HepG2 (cell line): ENCODE results near the gene DIP2C. TPM values are rescaled to one million over a fixed set of nuclear protein-coding genes. Genes with fewer than 3 reads are reported as not detected.

Source experiments
- ATAC-seq: fragments of 200-7000 bp; cut with Tn5 transposase; 3 replicates; pipeline ENCODE4 v1.9.1; 2020; ENCODE audit warnings: mild to moderate bottlenecking, moderate library complexity
- BruUV-seq: library from RNA; stranded (reverse); fragments of 400-500 nt; replicated peaks from 2 replicates; lab custom pipeline; 2021; lab: Mats Ljungman, UMichigan
- CTCF ChIA-PET: fragments of 300-600 bp; formaldehyde crosslinking; extraction: SDS; loops from one replicate; lab custom pipeline; 2021; ENCODE audit warnings: low total read pairs, inconsistent platforms, low intra/inter-chr PET ratio; lab: Yijun Ruan, JAX
- POLR2A ChIA-PET: fragments of 350-600 bp; sonication (Branson Sonifier 250); formaldehyde crosslinking; loops from one replicate; lab custom pipeline; 2020; ENCODE audit warnings: antibody characterized with exemption, inconsistent platforms; lab: Yijun Ruan, JAX
- DNase-seq: peaks from one replicate; pipeline ENCODE4 v3.0.0-alpha.2; 2015; ENCODE audit warnings: low spot score
- FAIRE-seq: peaks from 3 replicates; lab custom pipeline; 2011; peaks lifted over from hg19 to GRCh38; lab: Jason Lieb, UNC
- H2AFZ ChIP-seq: one replicate; pipeline ENCODE4 v1.6.1; 2011; ENCODE audit warnings: low read length, inconsistent platforms
- H3K27ac ChIP-seq: fragments of 300-600 bp; 3 replicates; pipeline ENCODE4 v1.8.0; 2011; ENCODE audit warnings: mixed run types, mild to moderate bottlenecking, mixed read lengths, low read length, inconsistent platforms; ENCODE audit not compliant: insufficient read depth; ENCODE audit errors: extremely low read length
- H3K27me3 ChIP-seq, 2 experiments: fragments of 200-600 bp in 1 of 2; 2 replicates in 1 of 2; 3 replicates in 1 of 2; pipeline versions ENCODE4 v1.6.0 to v1.8.0; 2011; ENCODE audit warnings: low read length in 2 of 2, mild to moderate bottlenecking in 2 of 2, moderate library complexity in 2 of 2, inconsistent platforms in 1 of 2; ENCODE audit not compliant: insufficient read depth in 2 of 2, control insufficient read depth in 1 of 2
- H3K36me3 ChIP-seq, 2 experiments: fragments of 200-600 bp in 1 of 2; replicated peaks in 1 of 2; 2 replicates in 1 of 2; 3 replicates in 1 of 2; pipeline versions ENCODE4 v1.5.1 to v1.8.0; 2011; ENCODE audit warnings: low read length in 2 of 2, inconsistent platforms in 1 of 2; ENCODE audit not compliant: insufficient read depth in 2 of 2, control insufficient read depth in 1 of 2
- H3K4me1 ChIP-seq: 2 replicates; pipeline ENCODE4 v1.5.1; 2012; ENCODE audit warnings: low read length, inconsistent platforms; ENCODE audit not compliant: insufficient read depth
- H3K4me2 ChIP-seq: 2 replicates; pipeline ENCODE4 v1.6.0; 2011; ENCODE audit warnings: low read depth, low read length, inconsistent platforms
- H3K4me3 ChIP-seq, 3 experiments: fragments of 200-600 bp in 1 of 3; sonication (generic), shearing (Covaris generic) in 1 of 3; replicated peaks in 1 of 3; 2 replicates each; pipeline ENCODE4 v1.5.1; 2011 to 2016; ENCODE audit warnings: low read length in 3 of 3, inconsistent platforms in 2 of 3, low read depth in 2 of 3, mild to moderate bottlenecking in 2 of 3, control low read depth in 1 of 3, mixed read lengths in 1 of 3; ENCODE audit not compliant: insufficient read depth in 1 of 3
- H3K79me2 ChIP-seq: one replicate; pipeline ENCODE4 v1.6.1; 2011; ENCODE audit warnings: low read length, inconsistent platforms; ENCODE audit not compliant: insufficient read depth
- H3K9ac ChIP-seq: 2 replicates; pipeline ENCODE4 v1.6.0; 2011; ENCODE audit warnings: mild to moderate bottlenecking, low read depth, low read length, inconsistent platforms; ENCODE audit not compliant: insufficient read depth
- H3K9me3 ChIP-seq: 2 replicates; pipeline ENCODE4 v1.5.1; 2012; ENCODE audit warnings: mild to moderate bottlenecking, low read length
- H4K20me1 ChIP-seq: 2 replicates; pipeline ENCODE4 v1.6.0; 2011; ENCODE audit warnings: inconsistent platforms, mild to moderate bottlenecking, low read length, moderate library complexity; ENCODE audit not compliant: insufficient read depth
- BCL6 ChIP-seq: IDR thresholded peaks from 2 replicates; pipeline ENCODE4 v1.6.1; 2016; ENCODE audit warnings: missing genetic modification reagents, missing compliant biosample characterization
- HNF4G ChIP-seq, 2 experiments: sonication (generic) in 1 of 2; formaldehyde crosslinking in 1 of 2; IDR thresholded peaks; 2 replicates each; pipeline versions ENCODE4 v1.4.0 to v1.6.1; 2011 to 2020; ENCODE audit warnings: borderline replicate concordance in 2 of 2, low read depth in 2 of 2, mild to moderate bottlenecking in 2 of 2, low read length in 1 of 2, missing genetic modification reagents in 1 of 2, moderate library complexity in 1 of 2
- MAFF ChIP-seq: IDR thresholded peaks from 2 replicates; pipeline ENCODE4 v1.6.1; 2011; ENCODE audit warnings: low read depth, low read length, improper control_type of control experiment
- NR2F6 ChIP-seq, 2 experiments: IDR thresholded peaks; 2 replicates each; pipeline ENCODE4 v1.6.1; 2016; ENCODE audit warnings: antibody characterized with exemption in 1 of 2, mild to moderate bottlenecking in 1 of 2
- TAF15 ChIP-seq: fragments of 200-400 bp; formaldehyde crosslinking; IDR thresholded peaks from one replicate; pipeline ENCODE4 v1.6.1; 2018; ENCODE audit warnings: mild to moderate bottlenecking, low read depth, low read length; ENCODE audit not compliant: poor library complexity, severe bottlenecking
- TRIM22 ChIP-seq: fragments of 450-650 bp; IDR thresholded peaks from 2 replicates; pipeline ENCODE4 v1.6.1; 2017
- ZNF232 ChIP-seq: sonication (generic); formaldehyde crosslinking; IDR thresholded peaks from 2 replicates; pipeline ENCODE4 v1.4.0; 2020; ENCODE audit warnings: missing genetic modification reagents, borderline replicate concordance
- ZNF557 ChIP-seq: sonication (generic); formaldehyde crosslinking; IDR thresholded peaks from 2 replicates; pipeline ENCODE4 v1.4.0; 2020; ENCODE audit warnings: missing genetic modification reagents
- ZNF577 ChIP-seq: sonication (generic); formaldehyde crosslinking; IDR thresholded peaks from 2 replicates; pipeline ENCODE4 v1.4.0; 2020; ENCODE audit warnings: mild to moderate bottlenecking, low read depth, missing genetic modification reagents, borderline replicate concordance
- ZSCAN30 ChIP-seq: sonication (generic); formaldehyde crosslinking; IDR thresholded peaks from 2 replicates; pipeline ENCODE4 v1.5.0; 2020; ENCODE audit warnings: mild to moderate bottlenecking, missing genetic modification reagents
- ZZZ3 ChIP-seq: sonication (generic); formaldehyde crosslinking; IDR thresholded peaks from 2 replicates; pipeline ENCODE4 v1.4.0; 2020; ENCODE audit warnings: missing genetic modification reagents, mild to moderate bottlenecking, borderline replicate concordance
- WGBS: methylation state at CpG from one replicate; pipeline ENCODE4 v1.1.6; 2017; ENCODE audit warnings: low lambda C conversion rate; 5-methylcytosine and 5-hydroxymethylcytosine counted together
- in situ Hi-C: cut with HindIII; loops from 2 replicates; pipeline ENCODE4 v1.10.0; 2017; ENCODE audit warnings: low pct_unique_long_range_greater_than_20kb; ENCODE audit not compliant: extremely low pct_ligation_motif_present
- intact Hi-C: fragments of 100-400 bp; cut with micrococcal nuclease; formaldehyde crosslinking; loops from one replicate; pipeline ENCODE4 v1.10.0; 2022; ENCODE audit not compliant: unreplicated experiment
- polyA plus RNA-seq, 8 experiments: library from polyadenylated mRNA; depleted of rRNA in 3 of 8; stranded (reverse) in 7 of 8; unstranded in 1 of 8; fragments of >200 nt; fragmentation: Illumina TruSeq in 4 of 8; extraction: Trizol in 4 of 8; gene quantifications; 2 replicates each; pipeline versions ENCODE4 v1.2.1 to v1.2.3, GENCODE V29; 2011 to 2016; ENCODE audit warnings: low read depth in 4 of 8, missing spikeins in 1 of 8, mixed read lengths in 1 of 8; ENCODE audit not compliant: insufficient read depth in 1 of 8
- total RNA-seq, 5 experiments: library from RNA; depleted of rRNA; stranded (reverse); fragments of >200 nt; fragmentation: Illumina TruSeq; extraction: Trizol; gene quantifications; 2 replicates each; pipeline ENCODE4 v1.2.3, GENCODE V29; 2016; ENCODE audit warnings: low read depth in 1 of 5
- TF ChIP-seq, protein P1 (sequence below): sonication (generic); formaldehyde crosslinking; IDR thresholded peaks from 2 replicates; pipeline ENCODE4 v1.8.1; 2022; ENCODE audit warnings: mild to moderate bottlenecking, missing genetic modification reagents
- TF ChIP-seq, protein P2 (sequence below): sonication (generic); formaldehyde crosslinking; IDR thresholded peaks from 2 replicates; pipeline ENCODE4 v1.5.0; 2020; ENCODE audit warnings: missing genetic modification reagents

Gene DIP2C
- total and polyA plus RNA-seq, 2 of the 13 experiments (the other 11 are each of a cell fraction or from before 2014, with no cell fraction given), result 2.2 to 2.7 TPM

DNA sequence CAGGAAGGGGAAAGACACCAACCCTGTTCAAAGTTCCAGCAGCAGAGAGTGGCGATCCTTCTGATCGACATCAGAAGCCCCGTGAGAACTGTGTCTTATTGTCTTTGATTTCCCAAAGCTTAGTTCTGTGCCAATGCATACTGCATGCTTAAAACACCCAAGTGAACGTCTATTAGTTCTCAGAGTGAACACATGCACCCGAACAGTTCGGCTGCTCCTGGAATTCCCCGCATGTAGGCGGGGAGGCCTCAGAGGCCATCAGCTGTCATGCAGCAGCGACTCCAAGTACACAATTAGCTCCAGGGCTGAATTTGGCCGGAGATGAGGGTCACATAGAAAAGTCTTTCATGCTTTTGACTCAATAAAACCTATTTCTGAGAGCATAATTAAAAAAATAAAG, 277.4 kb downstream of the DIP2C start:
- Histone ChIP-seq H3K4me2 (no peak overlapping the region), H2AFZ (no peak overlapping the region), H3K36me3 (peaks cover 0 to 18% of the 10 kb centered on the region in 2 experiments; a peak in 3 of 5 replicates), H3K9me3 (no peaks in the 10 kb centered on the region), H3K9ac (no peak overlapping the region), H3K4me3 (no peak overlapping the region), H4K20me1 (no peaks in the 10 kb centered on the region), H3K4me1 (no peaks in the 10 kb centered on the region), H3K27me3 (no peaks in the 10 kb centered on the region), H3K27ac (no peak overlapping the region), H3K79me2 (no peaks in the 10 kb centered on the region)
- BruUV-seq, result no TSS peak
- POLR2A ChIA-PET, result no interaction called here
- CTCF ChIA-PET, result no interaction called here
- ATAC-seq, result no peak
- in situ Hi-C loops (no loop called here), intact Hi-C loops (no loop called here)
- WGBS, result 95% methylated on average over 10 of the region's 10 CpGs
- FAIRE-seq, result no peak
- no peak for DNase-seq
- no peak for TF ChIP-seq TRIM22

DNA sequence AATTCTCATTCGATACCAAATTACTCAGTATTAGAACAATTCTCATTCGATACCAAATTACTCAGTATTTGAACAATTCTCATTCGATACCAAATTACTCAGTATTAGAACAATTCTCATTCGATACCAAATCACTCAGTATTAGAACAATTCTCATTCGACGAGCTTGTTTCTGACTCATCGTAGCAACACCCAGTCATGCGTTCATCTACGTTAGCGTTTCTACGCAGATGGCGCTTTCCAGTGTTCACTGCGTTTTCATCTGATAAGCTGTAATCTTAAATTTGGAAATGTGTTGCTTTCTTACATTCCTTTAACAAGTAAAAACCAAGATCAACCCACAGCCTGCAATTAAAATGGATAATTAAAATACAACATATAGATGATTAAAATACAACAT, 277.9 kb downstream of the DIP2C start:
- Histone ChIP-seq H3K36me3 (peaks cover 0 to 16% of the 10 kb centered on the region in 2 experiments; a peak in 3 of 5 replicates), H3K9me3 (no peaks in the 10 kb centered on the region), H3K4me1 (no peaks in the 10 kb centered on the region), H4K20me1 (no peaks in the 10 kb centered on the region), H2AFZ (no peak overlapping the region), H3K27ac (no peak overlapping the region), H3K4me2 (no peak overlapping the region), H3K4me3 (no peak overlapping the region), H3K9ac (no peak overlapping the region), H3K79me2 (no peaks in the 10 kb centered on the region), H3K27me3 (no peaks in the 10 kb centered on the region)
- FAIRE-seq, result no peak
- DNase-seq, result no peak
- no peak for ATAC-seq
- intact Hi-C loops, result no loop called here
- TF ChIP-seq NR2F6 (IDR thresholded peaks at IDR 0.05) (no peak), NR2F6 (CRISPR knock-in tag; IDR thresholded peaks at IDR 0.05) (no peak), ZSCAN30 (CRISPR knock-in tag) (no peak), HNF4G (IDR thresholded peaks at IDR 0.05; ENCODE audit: borderline replicate concordance, low read depth, low read length) (no peak), HNF4G (CRISPR knock-in tag; IDR thresholded peaks at IDR 0.05; ENCODE audit: borderline replicate concordance, low read depth) (no peak), BCL6 (CRISPR knock-in tag) (no peak), ZNF577 (CRISPR knock-in tag) (no peak), TAF15 (no peak), MAFF (no peak), ZNF232 (CRISPR knock-in tag) (no peak), ZZZ3 (CRISPR knock-in tag) (no peak), ZNF557 (no peak)
- TF ChIP-seq, protein P1, sequence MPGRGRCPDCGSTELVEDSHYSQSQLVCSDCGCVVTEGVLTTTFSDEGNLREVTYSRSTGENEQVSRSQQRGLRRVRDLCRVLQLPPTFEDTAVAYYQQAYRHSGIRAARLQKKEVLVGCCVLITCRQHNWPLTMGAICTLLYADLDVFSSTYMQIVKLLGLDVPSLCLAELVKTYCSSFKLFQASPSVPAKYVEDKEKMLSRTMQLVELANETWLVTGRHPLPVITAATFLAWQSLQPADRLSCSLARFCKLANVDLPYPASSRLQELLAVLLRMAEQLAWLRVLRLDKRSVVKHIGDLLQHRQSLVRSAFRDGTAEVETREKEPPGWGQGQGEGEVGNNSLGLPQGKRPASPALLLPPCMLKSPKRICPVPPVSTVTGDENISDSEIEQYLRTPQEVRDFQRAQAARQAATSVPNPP (CRISPR knock-in tag), result no peak
- TF ChIP-seq, protein P2, sequence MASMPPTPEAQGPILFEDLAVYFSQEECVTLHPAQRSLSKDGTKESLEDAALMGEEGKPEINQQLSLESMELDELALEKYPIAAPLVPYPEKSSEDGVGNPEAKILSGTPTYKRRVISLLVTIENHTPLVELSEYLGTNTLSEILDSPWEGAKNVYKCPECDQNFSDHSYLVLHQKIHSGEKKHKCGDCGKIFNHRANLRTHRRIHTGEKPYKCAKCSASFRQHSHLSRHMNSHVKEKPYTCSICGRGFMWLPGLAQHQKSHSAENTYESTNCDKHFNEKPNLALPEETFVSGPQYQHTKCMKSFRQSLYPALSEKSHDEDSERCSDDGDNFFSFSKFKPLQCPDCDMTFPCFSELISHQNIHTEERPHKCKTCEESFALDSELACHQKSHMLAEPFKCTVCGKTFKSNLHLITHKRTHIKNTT (CRISPR knock-in tag), result no peak
- BruUV-seq, result no TSS peak
- in situ Hi-C loops, result no loop called here
- ChIA-PET CTCF (no interaction called here), POLR2A (no interaction called here)
- 97% methylated on average over 13 of the region's 13 CpGs for WGBS
